DMS 273 (cell line): Measurements from ENCODE around the gene DIP2C.
"Not testable (repeated sequence)": the region's sequence is repeated elsewhere in the genome, so short reads cannot be mapped to it uniquely, and the experiment has no call there.

ENCODE experiments used
- DNase-seq: peaks from one replicate; lab custom pipeline; 2025; ENCODE audit not compliant: unreplicated experiment; lab: John Stamatoyannopoulos, UW

Gene DIP2C

DNA sequence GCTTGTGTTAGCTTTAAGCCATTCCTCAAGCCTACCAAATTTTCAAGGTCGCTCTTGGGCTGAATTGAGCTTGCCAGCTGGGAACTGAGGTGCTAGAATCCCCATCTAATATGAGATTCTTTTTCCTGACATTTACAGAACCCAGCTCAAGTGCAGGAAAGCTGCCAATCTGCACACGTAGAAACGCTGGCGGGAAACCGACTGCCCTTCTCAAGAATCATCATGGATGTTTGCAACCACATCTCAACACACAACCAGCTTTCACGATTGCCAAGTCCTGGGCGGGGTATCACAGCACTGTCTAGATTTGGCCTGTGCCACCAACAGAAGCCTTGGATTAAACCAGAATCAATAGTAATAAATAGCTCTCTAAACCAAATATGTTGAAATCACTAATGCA, 203.7 kb downstream of the DIP2C start:
- DNase-seq = no peak

DNA sequence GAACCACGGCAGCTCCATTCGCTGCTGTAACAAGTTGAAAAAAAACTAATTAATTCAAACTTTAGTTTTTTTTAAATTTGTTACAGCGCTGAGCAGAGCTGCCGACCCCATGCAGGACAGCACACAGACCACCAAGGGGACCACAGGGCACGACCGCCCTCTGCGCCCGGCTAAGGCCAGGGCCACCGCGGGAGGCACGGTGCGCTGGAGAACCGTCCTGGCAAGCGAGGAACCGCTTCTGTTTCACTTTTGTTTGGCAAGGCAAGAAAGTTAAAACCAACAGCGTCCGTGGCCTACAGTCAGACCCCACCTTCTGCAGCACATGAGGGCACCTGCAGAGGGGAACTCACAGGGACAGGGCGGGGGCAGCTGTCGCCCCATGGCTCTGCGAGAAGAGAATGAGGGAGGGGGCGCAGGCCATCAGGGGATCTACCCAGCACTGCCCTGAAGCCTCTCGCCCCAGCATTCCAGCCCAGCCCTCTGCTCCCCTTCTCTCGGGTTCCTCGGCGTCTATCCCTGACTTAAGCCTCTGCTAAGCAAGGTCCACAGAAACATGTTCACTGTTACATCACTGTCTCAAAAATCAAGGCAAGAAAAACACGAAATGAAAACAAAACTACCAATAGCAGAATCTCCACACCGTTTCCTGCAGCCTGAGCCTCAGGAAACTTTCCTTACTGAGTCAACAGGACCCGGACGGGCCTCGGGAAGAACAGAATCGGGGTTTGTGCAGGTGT, 204.4 kb downstream of the DIP2C start:
- DNase-seq = no peak

DNA sequence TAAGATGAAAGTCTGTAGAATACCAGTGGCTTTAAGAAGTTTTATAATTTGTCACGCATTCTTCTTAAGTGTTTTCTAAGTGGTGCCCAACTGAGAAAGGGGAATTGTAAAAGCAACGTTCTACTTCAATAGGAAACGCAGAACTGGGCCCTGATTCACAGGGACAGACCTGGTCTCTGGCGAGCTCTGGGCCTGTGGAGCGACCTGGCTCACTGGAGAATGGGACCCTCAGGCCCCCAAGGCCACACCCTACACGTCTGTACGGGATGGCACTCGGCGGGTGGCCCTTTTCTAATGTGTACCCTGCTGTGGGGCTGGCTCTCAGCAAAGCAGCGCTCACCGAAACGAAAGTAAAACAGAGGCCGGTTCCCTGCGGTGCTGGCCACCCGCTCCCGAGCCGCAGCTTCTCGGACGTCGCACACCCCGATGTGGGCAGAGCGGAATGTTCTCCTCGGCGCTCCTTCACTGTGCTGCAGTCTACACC, 205.0 kb downstream of the DIP2C start:
- DNase-seq = no peak

DNA sequence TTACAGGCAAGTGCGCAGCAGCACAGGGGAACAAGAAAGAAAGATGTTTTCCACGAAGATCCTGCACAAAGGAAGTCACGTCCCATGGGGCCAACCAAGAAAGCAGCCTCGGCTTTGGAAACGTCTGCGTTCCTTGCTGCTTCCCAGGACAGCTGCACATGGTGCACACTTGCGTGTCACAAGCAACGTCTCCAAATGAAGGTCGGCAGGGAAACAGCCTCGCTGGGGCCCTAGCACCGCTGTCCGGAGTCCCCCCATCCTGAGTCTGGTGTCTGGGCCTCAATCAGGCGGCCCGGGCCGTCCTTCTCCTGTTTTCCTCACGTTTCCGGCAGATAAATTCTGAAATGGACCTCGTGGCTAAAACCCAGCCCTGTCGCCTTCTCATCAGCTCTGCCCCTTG, 206.2 kb downstream of the DIP2C start:
- DNase-seq = no peak

DNA sequence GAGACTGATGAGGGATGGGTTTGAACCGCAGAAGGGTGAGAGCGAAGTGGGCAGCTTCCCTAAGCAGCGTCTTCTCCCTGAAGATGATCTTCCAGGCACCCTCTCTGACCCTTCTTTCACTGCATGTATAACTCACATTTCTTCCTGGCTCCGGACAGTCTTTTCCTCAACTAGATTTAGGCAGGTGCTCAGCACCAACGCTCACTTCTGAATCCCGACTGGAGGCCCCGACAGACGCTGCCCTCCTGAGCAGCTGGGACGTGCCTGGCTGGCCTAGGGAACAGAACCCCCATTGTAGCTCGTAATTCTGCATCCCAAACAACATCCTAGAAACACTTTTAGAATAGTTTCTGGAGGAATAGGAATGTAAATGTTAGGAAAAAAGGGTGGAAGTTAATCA, 206.6 kb downstream of the DIP2C start:
- DNase-seq = no peak

DNA sequence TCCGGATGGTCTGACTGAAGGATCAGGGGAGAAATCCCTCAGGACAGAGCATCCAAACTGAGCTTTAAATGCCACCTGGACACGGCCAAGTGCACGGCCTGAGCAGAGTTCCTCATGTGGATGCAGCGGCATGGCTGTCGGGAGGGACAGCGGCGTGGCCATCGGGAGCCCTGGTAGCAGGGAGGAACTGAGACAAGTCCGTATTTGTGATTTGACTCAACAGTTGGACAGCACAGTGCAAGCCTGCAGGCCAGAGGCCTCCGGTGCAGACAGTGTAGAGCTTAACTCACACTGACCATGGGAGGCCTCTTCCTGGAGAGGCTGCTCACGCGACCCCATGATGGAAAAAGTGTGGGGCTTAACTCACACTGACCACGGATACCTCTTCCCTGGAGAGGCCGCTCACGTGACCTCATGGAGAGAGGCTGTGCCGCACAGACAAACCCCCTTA, 207.4 kb downstream of the DIP2C start:
- DNase-seq = no peak

DNA sequence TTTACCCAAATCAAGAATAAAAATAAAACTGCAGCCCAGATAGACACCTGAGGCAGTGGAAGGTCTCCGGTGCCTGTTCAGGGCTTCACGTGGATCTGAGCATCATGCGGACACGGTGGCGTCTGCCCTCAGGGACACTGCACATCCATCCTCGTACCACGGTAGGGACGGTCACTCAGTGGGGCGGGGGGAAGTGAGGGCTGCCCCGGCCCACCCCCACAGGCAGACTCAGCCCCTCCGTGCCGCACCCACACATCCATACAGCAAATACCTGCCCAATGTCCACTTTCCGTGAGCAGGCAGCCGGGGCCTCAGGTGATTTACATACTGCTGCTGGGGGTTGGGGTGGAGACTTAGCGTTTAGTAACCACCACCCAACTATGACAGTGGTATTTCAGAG, 207.8 kb downstream of the DIP2C start:
- DNase-seq = no peak

DNA sequence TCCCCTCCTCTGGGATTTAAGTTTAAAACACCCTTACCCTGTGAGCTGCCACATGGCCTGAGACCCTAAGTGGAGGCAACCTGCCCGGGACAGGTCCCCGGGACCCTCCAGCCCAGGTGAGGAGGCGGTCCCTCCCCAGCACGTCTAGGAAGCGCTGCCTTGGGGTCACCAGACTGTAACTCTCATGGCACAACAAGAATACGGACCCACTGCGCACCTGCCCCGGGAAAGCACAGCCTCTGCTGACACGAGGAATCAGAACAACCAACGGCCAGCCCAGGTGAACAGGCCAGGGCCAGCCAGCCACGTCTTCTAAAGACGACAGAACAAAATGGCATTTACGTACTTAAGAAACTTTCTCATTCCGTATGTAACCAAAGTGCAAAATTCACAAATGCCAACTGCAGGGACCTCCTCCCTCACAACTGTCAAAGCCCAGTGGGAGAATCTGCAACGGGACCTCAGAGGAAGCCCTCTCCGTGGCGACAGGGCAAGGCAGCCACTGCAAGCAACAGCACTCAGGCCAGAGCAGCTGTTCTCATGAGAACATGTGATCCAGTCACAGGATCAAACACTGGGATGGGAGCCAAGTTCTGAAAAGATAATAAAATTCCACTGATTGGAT, 208.4 kb downstream of the DIP2C start:
- DNase-seq = peak; percentile 75

DNA sequence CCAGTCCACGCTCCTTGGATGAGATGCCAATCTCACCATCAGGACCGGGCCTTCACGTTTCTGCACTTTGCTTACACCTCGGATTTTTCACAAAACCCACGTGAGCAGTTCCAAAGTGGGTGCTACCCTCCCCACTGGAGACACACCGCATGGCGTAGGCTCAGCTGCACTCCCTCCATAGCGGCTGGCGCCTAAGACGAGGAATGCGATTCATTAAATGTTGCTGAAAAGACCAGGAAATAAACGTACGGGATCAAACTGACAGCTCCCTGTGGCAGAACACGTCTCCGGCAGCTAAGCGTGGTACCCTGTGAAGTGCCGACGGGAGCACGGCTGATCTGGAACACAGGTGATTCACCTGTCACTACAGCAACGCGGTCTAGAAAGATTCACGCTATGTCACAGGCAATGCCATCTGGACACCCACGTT, 209.0 kb downstream of the DIP2C start:
- no peak for DNase-seq

DNA sequence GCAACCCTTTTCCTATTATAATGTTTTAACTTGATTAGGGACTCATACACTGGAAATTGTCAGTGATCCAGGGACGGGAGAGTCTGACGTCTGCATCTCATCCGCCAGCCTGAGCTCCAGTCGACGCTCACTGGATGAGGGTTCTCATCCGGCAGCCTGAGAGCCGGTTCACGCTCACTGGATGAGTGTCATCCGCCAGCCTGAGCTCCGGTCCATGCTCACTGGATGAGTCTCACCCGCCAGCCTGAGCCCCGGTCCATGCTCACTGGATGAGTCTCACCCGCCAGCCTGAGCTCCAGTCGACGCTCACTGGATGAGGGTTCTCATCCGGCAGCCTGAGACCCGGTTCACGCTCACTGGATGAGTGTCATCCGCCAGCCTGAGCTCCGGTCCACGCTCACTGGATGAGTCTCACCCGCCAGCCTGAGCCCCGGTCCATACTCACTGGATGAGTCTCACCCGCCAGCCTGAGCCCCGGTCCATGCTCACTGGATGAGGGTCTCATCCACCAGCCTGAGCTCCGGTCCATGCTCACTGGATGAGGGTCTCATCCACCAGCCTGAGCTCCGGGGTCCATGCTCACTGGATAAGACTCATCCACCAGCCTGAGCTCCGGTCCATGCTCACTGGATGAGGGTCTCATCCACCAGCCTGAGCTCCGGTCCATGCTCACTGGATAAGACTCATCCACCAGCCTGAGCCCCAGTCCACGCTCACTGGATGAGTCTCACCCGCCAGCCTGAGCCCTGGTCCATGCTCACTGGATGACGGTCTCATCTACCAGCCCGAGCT, 209.6 kb downstream of the DIP2C start:
- not testable (repeated sequence) for DNase-seq

DNA sequence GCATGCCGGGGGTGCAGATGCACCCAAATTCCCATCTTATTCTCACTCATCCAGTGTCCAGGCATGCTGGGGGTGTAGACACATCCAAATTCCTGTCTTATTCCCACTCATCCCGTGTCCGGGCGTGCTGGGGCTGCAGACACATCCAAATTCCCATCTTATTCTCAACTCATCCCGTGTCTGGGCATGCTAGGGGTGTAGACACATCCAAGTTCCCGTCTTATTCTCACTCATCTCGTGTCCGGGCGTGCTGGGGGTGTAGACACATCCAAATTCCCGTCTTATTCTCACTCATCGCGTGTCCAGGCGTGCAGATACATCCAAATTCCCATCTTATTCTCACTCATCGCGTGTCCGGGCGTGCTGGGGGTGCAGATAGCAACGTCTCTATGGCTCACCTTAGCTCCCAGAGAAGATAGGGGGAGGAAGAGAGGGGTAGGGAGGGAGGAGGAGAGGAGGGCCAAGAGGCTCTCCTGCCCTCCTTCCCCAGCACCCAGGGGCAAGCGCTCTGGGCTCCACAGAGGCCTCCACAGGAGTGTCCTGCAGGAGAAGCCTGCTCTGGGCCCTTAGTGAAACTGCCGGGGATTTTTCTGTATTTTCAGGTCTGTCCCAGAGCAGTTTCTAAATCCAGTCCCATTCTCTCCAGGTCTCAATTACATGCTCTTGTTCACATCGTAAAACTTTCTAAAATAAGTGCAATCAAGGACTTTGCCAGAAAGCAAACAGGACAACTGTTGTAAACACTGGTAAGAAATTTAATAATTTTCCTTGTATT, 210.8 kb downstream of the DIP2C start:
- DNase-seq = no peak

DNA sequence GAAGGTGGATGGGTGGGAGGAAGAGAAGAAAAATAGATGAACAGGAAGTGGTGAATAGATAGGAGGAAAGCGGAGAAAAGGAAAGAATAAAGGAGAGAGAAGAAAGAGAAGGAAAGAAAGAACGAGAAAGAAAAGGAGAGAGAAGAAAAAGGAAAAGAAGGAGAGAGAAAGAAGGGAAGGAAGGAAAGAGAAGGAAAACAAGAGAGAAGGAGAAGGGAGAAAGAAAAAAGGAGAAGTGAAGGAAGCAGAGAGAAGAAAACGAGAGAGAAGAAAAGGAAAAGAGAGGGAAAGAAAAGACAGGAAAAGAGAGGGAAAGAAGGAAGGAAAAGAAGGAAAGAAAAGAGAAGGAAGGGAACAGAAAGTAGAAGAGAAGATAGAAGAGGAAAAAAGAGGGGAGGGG, 211.8 kb downstream of the DIP2C start:
- no peak for DNase-seq

DNA sequence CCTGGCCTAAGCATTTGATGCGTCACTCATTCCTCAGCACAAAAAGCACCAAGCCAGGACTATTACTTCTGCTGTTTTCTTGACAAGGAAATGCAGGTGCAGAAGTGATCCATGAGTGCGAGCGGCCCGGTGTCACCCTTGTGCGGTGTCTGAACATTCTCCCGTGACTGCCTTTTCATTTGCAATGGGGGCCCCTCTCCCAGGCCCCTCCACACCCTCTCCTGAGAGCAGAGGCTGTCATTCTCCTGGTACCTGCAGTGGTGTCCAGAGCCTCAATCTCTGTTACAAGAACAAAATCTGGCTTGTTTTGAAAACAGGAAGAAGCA, 213.1 kb downstream of the DIP2C start:
- DNase-seq = no peak

DNA sequence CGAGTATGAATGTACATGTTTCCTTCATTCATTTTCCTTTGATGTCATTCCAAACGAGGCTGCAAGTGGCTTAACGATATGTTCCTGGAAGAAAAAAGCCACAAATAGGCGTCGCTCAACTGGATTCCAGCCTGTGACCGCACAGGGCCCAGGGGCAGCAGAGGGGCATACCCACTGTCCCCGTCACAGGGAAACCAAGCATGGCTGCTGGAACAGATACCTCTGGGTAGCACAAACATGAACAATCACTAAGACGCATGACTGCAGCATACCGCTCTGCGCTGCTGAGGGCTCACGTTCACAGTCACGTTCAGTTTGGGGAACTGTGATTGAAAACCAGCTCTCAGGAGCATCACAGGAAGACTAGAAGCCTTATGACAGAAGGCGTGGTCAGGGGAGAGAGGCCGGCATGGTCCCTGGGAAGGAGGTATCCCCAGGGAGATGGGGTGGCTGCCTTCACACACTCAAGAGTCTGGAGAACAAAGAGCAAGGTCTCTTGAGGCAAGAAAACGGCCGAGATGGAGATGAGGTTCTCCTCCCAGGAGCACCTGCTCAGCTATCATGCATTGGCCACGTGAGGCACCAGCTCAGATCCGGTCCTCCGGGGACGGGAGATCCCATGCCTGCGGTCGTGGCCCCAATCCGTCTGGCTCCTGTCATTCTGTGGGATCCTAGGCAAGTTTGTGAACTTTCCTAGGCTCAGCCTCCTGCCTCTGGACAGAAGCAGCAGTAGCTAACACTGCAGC, 213.6 kb downstream of the DIP2C start:
- DNase-seq = no peak

DNA sequence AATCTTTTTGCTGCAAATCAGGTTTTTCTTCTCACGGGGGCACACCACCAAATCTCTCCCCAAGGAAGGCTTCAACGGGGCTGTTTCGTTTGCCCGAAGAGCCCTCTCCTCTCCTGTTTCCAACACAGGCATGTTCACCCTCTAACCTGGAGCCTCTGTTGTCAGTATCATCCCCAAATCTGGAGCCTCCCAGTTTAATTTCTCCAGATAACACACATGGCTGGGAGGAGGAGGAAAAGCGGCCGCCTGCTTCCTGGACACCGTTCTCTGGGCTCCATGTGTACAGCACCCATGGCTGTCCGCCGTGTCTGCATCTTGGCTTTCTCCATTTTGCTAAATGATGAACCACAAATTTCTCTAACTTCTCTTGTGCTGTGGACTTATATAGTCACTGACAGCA, 214.5 kb downstream of the DIP2C start:
- no peak for DNase-seq

DNA sequence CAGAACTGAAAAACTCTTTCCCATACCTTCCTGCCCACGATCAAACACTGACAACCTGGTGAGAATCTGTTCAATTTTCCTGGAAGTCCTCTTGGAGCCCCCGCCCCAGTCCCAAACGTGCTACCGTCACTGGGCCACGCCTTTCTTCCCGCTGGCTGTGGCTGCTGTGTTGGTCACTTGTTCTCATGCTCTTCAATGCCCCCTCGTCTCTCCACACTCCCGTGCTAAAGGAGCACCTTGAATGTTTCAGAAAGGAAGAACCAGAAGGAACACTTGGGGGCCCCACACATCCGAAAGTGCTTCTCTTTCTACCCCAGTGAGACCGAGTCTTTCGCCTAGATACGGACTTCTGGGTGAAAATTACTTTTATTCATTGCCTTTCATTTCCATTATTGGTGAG, 215.1 kb downstream of the DIP2C start:
- DNase-seq = no peak

DNA sequence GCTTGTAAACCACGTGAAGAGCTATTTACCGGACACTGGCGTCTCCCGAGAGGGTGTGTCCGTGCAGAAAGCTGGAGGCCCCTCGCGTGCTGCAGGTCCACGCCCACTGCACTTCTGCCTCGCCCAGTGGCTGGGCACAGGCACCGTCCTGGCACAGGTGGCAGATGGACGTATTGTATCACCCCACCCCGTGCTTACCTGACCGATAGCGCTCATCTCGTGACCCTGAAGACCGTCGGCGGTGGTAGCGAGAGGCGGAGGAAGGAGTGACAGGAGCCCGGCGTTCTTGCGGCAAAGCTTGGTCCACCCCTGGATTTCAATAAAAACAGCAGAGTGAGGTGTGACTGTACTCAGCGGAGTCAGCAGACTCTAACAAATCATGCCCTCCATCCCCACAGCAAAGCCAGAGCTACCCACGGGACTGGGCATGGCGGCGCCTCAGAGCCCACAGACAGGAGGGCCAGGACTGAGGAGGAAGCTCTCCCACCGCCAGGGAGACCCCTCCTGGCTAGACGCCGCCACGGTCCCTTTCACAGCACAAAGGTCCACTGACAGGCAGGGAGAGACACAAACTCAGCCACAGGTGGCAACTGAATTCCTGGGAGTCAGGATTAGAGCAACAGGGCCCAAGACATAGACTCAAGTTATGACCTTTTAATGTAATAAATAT, 217.1 kb downstream of the DIP2C start:
- DNase-seq = no peak

DNA sequence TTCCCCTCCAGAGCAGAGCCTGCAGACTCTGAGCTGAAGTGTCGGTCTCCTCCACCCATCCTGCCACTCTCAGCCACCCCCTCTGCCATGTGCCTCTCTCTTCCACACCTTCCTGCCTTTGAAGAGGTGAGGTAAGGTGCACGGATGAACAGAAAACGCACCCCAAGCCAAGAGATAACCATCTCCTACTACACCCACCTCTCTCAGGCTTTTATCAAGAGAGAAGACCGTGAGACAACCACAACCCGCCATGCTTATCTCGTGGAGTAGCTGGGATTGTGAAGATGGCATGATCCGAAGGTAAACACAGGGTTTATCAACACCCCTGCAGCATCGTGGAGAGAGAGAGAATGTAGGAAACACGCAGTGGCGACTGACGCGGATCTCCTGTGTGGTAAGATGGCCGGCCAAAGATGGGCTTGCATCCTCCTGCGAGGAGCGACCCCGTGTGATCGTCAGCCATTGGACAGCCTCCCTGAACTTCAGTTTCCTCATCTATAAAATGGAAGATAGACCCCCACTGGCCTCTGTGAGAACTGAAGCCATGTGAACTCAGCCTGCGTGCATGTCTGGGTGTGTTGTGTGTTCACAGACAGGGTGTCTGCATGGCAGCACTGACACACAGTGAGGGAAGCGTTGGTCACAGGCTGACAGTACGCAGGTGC, 219.0 kb downstream of the DIP2C start:
- DNase-seq = no peak

DNA sequence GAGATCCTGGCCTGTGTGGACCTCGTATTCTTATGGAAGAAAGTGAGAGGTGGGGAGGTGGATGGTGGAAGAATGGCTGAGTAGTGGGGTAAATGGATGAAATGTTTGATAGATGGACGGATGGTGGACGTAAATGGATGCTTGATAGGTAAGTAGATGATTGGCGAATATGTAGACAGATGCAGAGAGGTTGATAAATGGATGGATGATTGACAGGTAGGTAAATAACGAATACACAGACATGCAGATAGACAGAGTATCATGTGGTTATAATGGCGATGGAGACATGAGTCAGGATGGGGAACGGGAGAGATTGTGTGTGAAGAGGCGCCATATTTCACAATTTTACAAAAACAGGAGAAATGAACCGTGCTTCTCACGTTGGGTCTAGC, 219.5 kb downstream of the DIP2C start:
- no peak for DNase-seq

DNA sequence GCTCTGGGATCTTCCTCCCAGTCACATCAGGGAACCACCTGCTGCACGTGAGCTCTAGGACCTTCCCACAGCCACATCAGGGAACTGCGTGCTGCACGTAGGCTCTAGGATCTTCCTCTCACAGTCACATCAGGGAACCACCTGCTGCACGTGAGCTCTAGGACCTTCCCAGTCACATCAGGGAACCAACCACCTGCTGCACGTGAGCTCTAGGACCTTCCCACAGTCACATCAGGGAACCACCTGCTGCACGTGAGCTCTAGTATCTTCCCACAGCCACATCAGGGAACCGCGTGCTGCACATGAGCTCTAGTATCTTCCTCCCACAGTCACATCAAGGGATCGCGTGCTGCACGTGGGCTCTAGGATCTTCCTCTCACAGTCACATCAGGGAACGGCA, 229.7 kb downstream of the DIP2C start:
- no peak for DNase-seq
